HG03521 (cell line): ENCODE measurements around the gene FTCD.
"Not testable (repeated sequence)": the region's sequence is repeated elsewhere in the genome, so short reads cannot be mapped to it uniquely, and the experiment has no call there.

Experiments
- ATAC-seq: cut with Tn5 transposase; IDR thresholded peaks from one replicate; pipeline ENCODE4 v1.9.1; 2021; ENCODE audit warnings: mild to moderate bottlenecking, moderate library complexity; ENCODE audit not compliant: unreplicated experiment

Gene FTCD

DNA sequence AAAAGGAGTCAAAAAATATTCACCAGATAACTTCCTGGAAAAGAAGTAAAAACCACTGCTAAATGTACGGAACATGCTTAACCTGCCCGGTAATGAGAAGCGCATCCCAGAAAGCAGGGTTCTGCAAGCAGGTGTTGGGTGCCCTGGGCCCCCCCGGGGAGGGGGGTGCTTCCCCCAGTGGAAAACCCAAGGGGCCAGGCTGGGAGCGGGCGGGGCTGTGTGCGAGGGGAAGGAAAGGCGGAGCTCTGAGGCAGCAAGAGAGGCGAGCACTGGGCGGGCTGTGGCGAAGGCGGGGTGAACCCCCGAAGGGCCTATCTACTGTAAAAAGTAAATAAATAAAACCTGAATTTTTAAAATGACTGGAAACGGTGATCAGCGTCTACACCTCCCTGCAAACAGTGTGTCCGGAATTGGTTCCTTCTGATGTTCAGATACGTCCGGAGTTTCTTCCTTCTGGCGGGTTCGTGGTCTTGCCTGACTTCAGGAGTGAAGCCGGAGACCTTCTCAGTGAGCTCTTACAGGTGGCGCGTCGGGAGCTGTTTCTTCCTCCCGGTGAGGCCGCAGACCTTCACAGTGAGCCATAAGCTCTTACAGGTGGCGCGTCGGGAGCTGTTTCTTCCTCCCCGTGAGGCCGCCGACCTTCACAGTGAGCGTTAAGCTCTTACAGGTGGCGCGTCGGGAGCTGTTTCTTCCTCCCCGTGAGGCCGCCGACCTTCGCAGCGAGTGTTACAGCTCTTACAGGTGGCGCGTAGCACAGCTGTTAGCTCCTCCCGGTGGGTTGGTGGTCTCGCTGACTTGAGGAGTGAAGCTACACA is 13.4 kb downstream of the FTCD start:
- ATAC-seq, result no peak

DNA sequence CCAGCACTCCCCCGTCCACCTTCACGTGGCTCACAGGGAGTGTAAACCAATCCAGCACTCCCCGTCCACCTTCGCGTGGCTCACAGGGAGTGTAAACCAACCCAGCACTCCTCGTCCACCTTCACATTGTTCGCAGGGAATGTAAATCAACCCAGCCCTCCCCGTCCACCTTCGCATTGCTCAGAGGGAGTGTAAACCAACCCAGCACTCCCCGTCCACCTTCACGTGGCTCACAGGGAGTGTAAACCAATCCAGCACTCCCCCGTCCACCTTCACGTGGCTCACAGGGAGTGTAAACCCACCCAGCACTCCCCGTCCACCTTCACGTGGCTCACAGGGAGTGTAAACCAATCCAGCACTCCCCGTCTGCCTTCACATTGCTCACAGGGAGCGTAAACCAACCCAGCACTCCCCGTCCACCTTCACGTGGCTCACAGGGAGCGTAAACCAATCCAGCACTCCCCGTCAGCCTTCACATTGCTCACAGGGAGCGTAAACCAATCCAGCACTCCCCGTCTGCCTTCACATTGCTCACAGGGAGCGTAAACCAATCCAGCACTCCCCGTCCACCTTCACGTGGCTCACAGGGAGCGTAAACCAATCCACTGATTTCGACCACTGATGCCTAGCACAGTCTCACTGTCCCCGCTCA is 14.9 kb downstream of the FTCD start:
- not testable (repeated sequence) for ATAC-seq

DNA sequence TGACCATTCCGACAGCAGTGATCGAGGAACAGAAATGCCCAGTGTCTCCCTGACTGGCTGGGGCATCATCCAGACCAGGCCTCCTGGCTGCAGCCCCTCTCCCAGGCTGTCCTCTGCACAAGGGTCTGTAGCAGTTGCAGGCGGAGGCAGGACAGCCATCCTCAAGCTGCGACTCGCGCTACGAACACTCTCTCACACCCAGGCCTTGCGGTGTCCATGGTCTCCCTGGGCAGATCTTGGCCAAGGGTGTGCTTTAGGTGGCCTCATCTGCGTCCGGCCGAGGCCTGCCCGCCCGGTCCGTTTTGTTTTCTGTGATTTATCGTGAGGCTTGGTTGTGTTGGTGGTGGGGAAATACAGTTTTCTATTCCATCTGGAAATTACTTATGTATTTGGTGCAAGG is 15.7 kb downstream of the FTCD start:
- no peak for ATAC-seq

DNA sequence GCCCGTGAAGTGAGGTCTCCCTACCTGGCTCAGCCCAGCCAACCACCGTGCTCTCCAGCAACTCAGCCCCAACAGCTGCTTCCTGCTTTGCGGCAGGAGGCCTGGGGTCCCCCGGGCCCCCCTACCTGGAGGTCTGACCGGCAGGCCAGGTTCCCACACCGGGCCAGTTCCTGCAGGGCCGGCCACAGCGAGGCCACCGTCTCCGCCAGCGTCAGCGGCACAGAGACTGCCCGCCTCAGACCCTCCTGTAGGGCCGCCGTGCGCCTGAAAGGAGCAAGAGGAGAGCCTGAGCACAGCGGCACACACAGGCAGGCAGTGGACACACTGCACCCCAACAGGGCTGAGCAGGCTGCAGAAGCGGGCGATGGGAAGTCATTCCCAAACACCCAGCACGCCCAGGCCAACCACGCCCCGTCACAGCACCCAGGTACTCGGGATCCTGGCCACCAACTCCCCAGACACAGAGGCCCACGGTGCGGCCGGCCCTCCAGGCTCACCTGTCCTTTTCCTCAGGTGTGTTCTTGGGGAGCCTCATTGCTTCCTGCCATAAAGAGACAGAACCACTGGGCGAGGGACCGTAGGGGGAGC is 16.9 kb downstream of the FTCD start:
- ATAC-seq, result no peak

DNA sequence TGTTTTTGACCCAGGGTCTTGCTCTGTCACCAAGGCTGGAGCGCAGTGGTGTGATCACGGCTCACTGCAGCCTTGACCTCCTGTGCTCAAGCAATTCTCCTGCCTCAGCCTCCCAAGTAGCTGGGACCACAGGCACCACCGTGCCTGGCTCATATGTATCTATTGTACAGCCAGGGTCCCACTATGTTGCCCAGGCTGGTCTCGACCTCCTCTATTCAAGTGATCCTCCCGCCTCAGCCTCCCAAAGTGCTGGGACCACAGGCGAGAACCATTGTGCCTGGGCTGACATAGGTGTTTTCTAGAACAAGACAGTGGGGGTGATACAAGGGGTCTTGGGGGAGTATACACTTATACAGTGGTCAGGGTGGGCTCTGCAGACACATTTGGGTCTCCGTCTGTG is 17.5 kb downstream of the FTCD start:
- ATAC-seq, result no peak

DNA sequence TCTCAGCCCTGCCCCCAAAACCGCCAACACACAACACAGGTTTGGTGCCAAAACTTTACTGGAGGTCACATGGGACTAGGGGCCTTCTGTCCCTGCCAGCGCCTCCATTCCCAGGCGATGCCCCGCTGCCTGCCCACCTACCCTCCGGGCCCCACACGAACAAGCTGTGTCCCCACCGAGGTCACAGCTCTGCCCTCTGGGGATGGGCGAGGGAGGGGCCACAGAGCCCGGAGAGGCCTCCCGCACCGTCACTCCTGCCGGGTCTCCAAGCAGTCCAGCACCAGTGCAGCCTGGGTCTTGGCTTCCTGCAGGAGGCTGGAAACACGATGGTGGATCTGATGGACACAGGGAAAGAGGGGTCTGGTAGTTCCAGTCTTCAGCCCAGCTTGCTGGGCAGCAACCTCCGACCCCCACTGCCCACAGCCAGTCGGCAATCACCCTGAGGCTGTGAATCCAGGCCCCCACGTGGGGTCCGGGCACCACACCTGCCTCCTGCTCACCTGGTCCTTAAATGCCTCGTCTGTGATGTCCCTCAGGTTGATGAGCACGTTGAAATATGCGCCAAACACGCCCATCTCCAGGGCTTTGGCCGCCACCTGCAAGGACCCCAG is 18.5 kb downstream of the FTCD start:
- ATAC-seq, result no peak

DNA sequence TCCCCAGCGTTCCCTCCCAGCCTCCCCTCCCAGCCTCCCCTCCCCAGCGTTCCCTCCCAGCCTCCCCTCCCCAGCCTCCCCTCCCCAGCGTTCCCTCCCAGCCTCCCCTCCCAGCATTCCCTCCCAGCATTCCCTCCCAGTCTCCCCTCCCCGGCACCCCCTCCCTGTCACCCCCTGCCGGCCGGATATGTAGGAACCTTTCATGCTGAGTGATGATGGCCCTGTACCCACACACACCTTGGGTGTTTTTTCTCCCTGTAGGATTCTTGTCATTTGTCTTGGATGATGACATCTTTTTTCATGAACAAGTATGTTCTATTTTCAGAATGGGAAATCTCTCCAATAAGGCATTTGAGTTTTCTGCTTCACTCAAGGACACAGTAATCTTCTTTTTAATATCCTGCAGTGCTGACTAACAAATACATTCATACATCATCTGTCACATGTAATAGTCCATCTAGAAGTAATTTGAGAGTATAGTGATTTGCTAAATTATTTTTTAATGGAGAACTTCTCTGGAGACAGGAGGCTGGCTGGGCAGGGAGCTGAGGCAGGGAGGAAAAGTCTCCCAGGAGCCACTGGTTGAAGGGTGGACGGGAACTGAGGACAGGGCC is 19.5 kb downstream of the FTCD start:
- no peak for ATAC-seq

DNA sequence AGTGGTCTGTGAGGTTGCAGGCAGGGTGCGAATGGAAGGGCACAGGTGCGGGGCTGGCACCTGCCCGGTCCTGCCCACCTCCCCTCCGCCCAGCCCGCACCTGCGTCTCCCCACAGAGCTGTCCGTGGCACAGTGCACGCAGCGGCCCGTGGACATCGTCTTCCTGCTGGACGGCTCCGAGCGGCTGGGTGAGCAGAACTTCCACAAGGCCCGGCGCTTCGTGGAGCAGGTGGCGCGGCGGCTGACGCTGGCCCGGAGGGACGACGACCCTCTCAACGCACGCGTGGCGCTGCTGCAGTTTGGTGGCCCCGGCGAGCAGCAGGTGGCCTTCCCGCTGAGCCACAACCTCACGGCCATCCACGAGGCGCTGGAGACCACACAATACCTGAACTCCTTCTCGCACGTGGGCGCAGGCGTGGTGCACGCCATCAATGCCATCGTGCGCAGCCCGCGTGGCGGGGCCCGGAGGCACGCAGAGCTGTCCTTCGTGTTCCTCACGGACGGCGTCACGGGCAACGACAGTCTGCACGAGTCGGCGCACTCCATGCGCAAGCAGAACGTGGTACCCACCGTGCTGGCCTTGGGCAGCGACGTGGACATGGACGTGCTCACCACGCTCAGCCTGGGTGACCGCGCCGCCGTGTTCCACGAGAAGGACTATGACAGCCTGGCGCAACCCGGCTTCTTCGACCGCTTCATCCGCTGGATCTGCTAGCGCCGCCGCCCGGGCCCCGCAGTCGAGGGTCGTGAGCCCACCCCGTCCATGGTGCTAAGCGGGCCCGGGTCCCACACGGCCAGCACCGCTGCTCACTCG is 23.3 kb downstream of the FTCD start:
- no peak for ATAC-seq

DNA sequence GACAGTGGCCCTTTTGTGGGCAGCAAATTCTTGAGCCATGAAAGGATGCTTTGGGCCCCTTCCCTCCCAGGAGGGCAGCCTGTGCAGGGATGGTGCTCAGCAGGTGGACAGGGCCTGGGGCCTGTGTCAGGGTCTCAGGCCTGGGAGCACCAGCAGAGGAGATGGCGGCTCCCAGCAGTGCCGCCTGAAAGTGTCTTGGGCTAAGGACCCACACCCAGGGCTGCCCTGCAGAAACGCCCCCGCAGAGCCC is 23.9 kb downstream of the FTCD start:
- no peak for ATAC-seq

DNA sequence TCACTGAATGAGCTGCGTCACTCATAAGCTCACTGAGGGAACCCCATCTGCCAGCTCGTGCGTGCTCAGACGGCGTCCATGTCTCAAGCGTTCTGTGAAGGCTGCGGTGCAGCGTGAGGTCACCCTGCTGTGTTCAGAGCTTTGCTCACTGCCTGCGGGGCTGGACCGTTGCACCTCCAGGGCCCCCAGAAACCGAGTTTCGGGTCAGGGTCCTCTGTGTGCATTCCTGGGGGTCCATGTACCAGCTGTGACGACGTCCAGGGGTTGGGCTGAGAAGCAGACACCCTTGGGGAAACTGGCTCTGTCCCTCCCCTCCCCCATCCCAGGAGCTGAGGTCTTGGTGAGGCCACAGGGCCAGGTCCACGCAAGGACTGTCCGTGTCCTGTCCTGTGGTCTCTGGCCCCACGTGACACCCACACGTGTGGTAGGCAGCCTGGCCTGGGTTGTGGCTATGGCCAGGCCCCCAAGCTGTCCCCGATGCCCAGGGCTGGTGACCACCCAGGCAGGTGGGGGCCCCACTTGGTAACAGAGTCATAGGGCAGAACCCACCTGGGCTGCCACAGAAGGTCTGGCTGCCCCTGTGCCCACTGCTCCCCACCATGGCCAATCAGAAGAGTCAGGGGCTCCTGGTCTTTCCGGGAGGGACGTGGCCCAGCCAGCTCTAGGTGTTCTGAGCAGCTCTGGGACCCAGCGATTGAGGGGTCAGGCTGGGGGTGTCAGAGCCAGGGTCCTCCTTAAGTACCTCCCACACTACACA is 24.4 kb downstream of the FTCD start:
- ATAC-seq, result no peak

DNA sequence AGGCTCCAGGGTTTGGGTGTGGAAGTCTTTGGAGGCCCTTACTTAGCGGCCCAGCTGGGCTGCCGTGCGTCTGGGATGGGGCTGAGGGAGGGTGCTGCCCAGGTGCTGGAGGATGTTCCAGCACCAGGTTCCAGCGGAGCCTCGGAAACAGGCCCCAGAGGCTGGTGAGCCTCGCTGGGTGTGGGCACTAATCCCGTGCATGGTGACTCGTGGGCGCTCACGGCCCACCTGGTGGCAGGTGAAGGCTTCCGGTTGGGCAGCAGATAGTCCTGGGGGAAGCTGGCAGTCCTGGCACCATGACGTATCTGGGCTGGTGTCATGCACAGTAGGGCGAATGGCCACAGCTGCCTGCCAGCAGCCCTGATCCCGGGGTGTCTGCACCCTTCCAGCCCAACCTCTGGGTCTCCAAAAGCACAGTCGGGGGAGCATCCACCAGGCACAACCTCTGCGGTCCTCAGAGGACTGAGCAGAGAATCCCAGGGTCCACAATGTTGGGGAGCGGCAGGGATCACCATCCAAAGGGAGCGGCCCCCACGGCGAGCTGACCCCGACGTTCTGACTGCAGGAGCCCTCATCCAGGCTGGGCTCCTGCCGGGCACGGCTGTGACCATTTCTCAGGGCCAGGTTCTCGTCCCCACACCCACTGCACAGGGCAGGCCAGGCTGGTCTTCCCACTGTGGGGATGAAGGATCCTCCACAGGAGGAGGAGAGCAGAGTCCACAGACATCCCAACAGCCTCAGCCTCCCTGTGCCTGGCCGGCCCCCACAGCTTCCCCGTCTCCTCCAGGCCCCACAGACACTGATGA is 25.3 kb downstream of the FTCD start:
- no peak for ATAC-seq

DNA sequence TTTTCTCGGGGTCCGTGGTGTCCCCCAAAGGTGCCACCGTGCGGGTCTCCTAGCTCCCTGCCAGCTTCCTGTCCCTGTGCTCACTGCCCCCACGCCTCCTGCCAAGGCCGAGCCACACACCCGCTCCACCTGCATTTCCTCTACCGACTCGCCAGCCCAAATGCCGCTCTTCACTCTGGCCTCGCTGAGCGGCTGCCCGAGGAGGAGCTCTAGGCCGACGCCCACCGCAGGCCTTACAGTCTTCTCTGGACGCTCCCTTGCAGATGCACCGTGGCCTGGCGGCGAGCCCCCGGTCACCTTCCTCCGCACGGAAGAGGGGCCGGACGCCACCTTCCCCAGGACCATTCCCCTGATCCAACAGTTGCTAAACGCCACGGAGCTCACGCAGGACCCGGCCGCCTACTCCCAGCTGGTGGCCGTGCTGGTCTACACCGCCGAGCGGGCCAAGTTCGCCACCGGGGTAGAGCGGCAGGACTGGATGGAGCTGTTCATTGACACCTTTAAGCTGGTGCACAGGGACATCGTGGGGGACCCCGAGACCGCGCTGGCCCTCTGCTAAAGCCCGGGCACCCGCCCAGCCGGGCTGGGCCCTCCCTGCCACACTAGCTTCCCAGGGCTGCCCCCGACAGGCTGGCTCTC is 26.3 kb downstream of the FTCD start:
- no peak for ATAC-seq

DNA sequence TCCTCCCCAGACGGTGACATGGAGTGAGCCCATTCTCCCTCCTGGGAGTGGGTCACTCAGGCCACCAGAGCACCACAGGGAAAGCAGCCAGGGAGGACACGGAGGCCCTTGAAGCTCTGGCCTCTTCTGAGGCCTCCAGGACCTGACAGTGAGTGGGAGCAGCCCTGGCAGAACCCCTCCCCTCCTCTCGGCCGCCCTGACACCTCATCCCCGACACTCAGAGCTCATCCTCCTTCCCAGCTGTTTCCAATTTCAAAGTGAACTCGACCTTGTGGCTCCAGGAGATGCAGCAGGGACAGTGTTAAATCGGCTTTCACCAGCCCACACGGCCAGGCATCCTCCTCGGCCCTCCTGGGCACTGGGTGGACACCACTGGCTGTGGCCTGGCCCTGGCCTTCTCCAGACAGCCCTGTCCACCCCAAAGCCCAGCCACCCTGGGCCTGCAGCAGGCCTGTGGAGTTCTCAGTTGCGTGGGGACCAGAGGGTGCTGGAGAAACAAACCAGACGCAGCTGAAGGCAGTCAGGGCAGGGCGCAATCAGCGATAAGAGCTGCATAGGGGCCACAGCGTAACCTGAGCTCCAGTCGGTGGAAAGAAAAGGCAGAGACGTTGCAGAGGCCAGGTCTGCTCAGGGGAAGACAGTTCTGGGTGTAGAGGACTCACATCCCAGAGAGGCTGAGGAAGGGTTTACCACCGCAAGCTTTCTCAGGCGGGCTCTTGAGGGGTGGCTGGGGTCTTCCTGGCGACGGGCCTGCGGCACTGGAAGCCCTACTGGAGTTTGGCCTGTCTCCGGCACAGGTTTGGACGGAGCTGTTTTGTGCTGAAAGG is 27.1 kb downstream of the FTCD start:
- no peak for ATAC-seq

DNA sequence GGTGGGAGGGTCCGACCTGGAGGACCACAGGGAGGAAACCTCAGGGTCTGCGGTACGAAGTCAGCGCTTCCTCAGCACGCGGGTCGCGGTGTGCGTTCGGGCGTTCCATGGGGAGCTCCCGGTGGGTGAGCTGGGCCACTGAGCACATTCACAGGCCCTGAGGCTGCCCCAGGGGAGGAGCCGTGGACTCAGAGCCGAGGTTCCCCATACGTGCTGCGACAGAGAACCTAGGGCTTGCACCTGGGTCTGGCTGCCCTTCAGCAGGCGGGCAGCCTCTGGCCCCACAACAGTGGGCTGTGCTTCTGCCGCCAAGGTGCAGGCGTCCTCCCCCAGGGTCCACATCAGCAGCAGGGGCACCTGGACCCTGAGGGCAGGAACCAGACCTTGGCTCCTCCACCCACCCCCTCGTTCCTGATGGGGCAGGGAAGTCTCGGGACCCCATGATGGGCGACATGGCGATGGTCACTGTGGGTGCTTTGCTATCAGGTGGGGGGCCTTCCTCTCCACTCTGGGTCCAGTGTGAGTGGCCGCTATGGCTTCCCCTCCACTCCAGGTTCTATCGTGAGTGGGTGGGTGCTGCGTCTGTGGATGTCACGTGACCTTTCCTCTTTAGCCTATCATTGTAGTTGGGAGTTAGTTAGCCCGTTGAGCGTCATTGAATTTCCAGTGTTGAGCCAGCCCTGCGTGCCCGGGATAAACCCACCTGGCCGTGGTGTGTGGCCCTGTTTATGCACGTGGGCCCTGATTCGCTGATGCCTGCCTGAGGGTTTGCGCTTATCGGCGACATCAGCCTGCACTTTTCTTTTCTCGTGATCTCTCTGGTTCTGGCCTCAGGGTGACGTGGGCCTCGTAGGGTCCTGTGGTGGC is 27.9 kb downstream of the FTCD start:
- no peak for ATAC-seq

DNA sequence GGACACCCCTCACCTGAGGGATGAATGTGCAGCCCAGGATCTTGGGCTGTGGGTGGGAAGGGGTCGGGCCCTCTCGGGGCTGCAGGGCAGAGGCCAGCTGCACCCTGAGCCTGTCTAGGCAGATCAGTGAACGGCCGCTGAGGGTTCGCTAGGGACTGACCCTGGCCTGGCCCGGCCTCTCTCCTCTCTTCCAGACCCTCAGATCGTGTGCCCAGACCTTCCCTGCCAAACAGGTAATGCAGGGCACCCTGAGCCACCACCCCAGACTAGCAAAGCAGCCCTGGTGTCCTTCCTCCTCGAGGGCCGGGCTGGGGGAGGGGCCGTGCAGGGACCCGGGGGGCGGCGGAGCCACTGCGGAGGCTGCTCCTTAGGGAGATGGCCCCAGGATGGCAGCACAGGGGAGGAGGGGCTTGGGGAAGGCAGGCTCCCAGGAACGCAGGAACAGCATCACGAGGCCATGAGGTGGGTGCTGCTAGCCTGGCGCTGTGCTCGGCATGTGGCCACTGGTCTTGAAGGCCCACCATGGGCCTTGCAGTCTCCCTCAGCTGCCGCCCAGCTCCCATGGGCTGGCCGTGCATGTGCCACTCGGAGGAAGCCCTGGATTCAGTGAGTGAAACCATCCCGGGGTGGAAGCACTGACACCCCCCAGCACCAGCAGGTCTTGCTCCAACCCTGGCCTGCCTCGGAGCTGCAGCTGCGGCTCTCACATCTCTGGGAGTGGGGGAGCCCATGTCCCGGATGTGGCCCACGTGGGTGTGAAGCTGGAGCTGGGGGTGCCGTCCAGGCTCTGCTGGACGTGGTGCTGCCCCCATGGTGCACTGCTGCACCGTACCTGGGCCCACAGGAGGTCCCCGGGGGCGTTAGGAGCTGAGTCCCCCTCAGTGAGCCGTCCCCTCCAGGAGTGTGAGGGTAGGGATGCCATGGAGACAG is 28.8 kb downstream of the FTCD start:
- no peak for ATAC-seq

DNA sequence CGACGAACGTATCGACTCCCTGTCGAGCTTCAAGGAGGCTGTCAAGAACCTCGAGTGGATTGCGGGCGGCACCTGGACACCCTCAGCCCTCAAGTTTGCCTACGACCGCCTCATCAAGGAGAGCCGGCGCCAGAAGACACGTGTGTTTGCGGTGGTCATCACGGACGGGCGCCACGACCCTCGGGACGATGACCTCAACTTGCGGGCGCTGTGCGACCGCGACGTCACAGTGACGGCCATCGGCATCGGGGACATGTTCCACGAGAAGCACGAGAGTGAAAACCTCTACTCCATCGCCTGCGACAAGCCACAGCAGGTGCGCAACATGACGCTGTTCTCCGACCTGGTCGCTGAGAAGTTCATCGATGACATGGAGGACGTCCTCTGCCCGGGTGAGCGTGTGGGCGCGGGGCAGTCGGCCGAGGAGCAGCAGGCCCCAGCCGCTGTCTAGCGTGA is 29.5 kb downstream of the FTCD start:
- no peak for ATAC-seq
